ENCODE data around the gene THY1.
"Not testable (repeated sequence)": the region's sequence is repeated elsewhere in the genome, so short reads cannot be mapped to it uniquely, and the experiment has no call there.

Gene THY1

GRCh38 chr11:119445379-119445778 lies 22.4 kb upstream of the THY1 start:
- DNase-seq: no peak

- DNase-seq: no peak
These were observed 18.9 kb upstream of the THY1 start for GRCh38 chr11:119441898-119442243.

- DNase-seq: no peak
These were observed 15.6 kb upstream of the THY1 start for GRCh38 chr11:119438599-119438998.

- not testable (repeated sequence) for DNase-seq
These were observed 14.5 kb upstream of the THY1 start for GRCh38 chr11:119437521-119437920.

- no peak for DNase-seq
These were observed 13.7 kb upstream of the THY1 start for GRCh38 chr11:119436711-119437110.

- DNase-seq: no peak
These were observed 13.1 kb upstream of the THY1 start for GRCh38 chr11:119436093-119436492.

GRCh38 chr11:119434591-119435330 lies 11.8 kb upstream of the THY1 start:
- no peak for DNase-seq

- DNase-seq: no peak
These were observed 10.4 kb upstream of the THY1 start for GRCh38 chr11:119433358-119433725.

GRCh38 chr11:119432484-119433357 lies 9.7 kb upstream of the THY1 start:
- no peak for DNase-seq

GRCh38 chr11:119431523-119431922 lies 8.6 kb upstream of the THY1 start:
- no peak for DNase-seq

- no peak for DNase-seq
These were observed 4.3 kb upstream of the THY1 start for GRCh38 chr11:119427279-119427678.

GRCh38 chr11:119426142-119426541 lies 3.2 kb upstream of the THY1 start:
- no peak for DNase-seq

GRCh38 chr11:119424775-119425174 lies 1.8 kb upstream of the THY1 start:
- no peak for DNase-seq

GRCh38 chr11:119424276-119424675 lies 1.3 kb upstream of the THY1 start:
- DNase-seq: no peak

GRCh38 chr11:119423509-119424254 lies 710 bp upstream of the THY1 start:
- no peak for DNase-seq

GRCh38 chr11:119421941-119422808 lies 797 bp downstream of the THY1 start:
- DNase-seq: no peak

GRCh38 chr11:119421351-119421750 lies 1.6 kb downstream of the THY1 start:
- no peak for DNase-seq

- no peak for DNase-seq
These were observed 2.3 kb downstream of the THY1 start for GRCh38 chr11:119420631-119421030.

- DNase-seq: no peak
These were observed 3.0 kb downstream of the THY1 start for GRCh38 chr11:119419834-119420492.

GRCh38 chr11:119419246-119419645 lies 3.7 kb downstream of the THY1 start:
- DNase-seq: no peak

GRCh38 chr11:119418759-119419158 lies 4.2 kb downstream of the THY1 start:
- DNase-seq: no peak
